ENCODE data around the gene PSMG4. TPM values are rescaled to one million over a fixed set of nuclear protein-coding genes. Genes with fewer than 3 reads are reported as not detected.

Gene PSMG4
- total and polyA plus RNA-seq, 2 donors (not counting 3 experiments of a cell fraction or from before 2014, with no cell fraction given) = 31.4 to 46.0 TPM

- Histone ChIP-seq H3K9ac (replicated peaks; ENCODE audit: extremely low read depth, insufficient read depth, low read length) (no peak overlapping the region), H3K36me3 (ENCODE audit: control insufficient read depth in 2 of 2, extremely low read depth in 1 of 2, insufficient read depth in 2 of 2, low read length in 2 of 2) (no peaks in the 10 kb centered on the region), H3K4me2 (ENCODE audit: insufficient read depth, low read length) (no peak overlapping the region), H3K4me1 (ENCODE audit: control insufficient read depth, extremely low read depth, insufficient read depth, low read length) (no peaks in the 10 kb centered on the region), H2AFZ (ENCODE audit: low read depth, low read length) (no peak overlapping the region), H3K27ac (ENCODE audit: insufficient read depth, low read depth, low read length) (no peak overlapping the region), H3K79me2 (ENCODE audit: control insufficient read depth, insufficient read depth, low read length) (no peaks in the 10 kb centered on the region), H3K9me3 (replicated peaks; ENCODE audit: control insufficient read depth, insufficient read depth, low read length) (no peaks in the 10 kb centered on the region), H3K4me3 (replicated peaks in 1 of 3; ENCODE audit: insufficient read depth in 1 of 3, low read depth in 1 of 3, low read length in 3 of 3) (no peak overlapping the region), H4K20me1 (replicated peaks; ENCODE audit: control insufficient read depth, extremely low read depth, insufficient read depth, low read length) (no peaks in the 10 kb centered on the region), H3K9me1 (replicated peaks; ENCODE audit: control insufficient read depth, extremely low read depth, insufficient read depth, low read length) (no peaks in the 10 kb centered on the region), H3K27me3 (ENCODE audit: control insufficient read depth in 2 of 2, insufficient read depth in 2 of 2, low read length in 2 of 2) (peaks cover 10 to 14% of the 10 kb centered on the region in 2 experiments)
- TF ChIP-seq MAX (IDR thresholded peaks at IDR 0.05; ENCODE audit: insufficient read depth, insufficient read length) (no peak), CTCF (IDR thresholded peaks at IDR 0.05; ENCODE audit: extremely low read depth in 1 of 2, insufficient read depth in 1 of 2, low read depth in 1 of 2, low read length in 2 of 2) (no peak), POLR2A (IDR thresholded peaks at IDR 0.05; ENCODE audit: low read depth, low read length) (no peak), EZH2 (IDR thresholded peaks at IDR 0.05; ENCODE audit: borderline replicate concordance, low read depth, low read length, severe bottlenecking) (no peak), MYC (IDR thresholded peaks at IDR 0.05; ENCODE audit: low read depth, low read length) (no peak), GATA2 (IDR thresholded peaks at IDR 0.05; ENCODE audit: insufficient read depth, insufficient read length, low read depth, low read length) (no peak), POLR2AphosphoS5 (IDR thresholded peaks at IDR 0.05; ENCODE audit: insufficient read depth, low read depth, low read length) (no peak), JUN (IDR thresholded peaks at IDR 0.05; ENCODE audit: borderline replicate concordance, insufficient read depth, insufficient read length, low read depth) (no peak), FOS (IDR thresholded peaks at IDR 0.05; ENCODE audit: borderline replicate concordance, insufficient read depth, low read length) (no peak)
- dilution Hi-C loops (cut with MboI; ENCODE audit: extremely low pct_ligation_motif_present, low sequenced_read_pairs) (no loop called here), intact Hi-C loops (cut with micrococcal nuclease) (no loop called here)
- DNase-seq (ENCODE audit: low read depth, low spot score) (no peak), FAIRE-seq (no peak)
- ChIA-PET CTCF (interaction anchor here (0.8 kb wide), 1 partner anchor 18 kb away, joined by 5 read pairs; no protein-coding TSS in a partner anchor), POLR2A (no interaction called here)
- no TSS peak for BruUV-seq (replicated peaks)
Observed at GRCh38 chr6:3212261-3212660, 46.5 kb upstream of the PSMG4 start.
